Melanocyte of skin (primary cell): ENCODE results near the gene KIF17. TPM values are rescaled to one million over a fixed set of nuclear protein-coding genes. Genes with fewer than 3 reads are reported as not detected.

Experiments
- total RNA-seq, 2 donors: library from RNA; depleted of rRNA; stranded (reverse); fragments of >200 nt; gene quantifications; 2 replicates each; pipeline ENCODE4 v1.2.3, GENCODE V29; 2012

KIF17 gene
- total RNA-seq: under 1 TPM; under 0.01 to 0.33 TPM

GRCh38 chr1:20717452-20718342 is at the start of gene KIF17:
Gene KIF17 (minus strand): TSS chr1:20718007. CDS start chr1:20717706, 301 bp downstream.

DNA sequence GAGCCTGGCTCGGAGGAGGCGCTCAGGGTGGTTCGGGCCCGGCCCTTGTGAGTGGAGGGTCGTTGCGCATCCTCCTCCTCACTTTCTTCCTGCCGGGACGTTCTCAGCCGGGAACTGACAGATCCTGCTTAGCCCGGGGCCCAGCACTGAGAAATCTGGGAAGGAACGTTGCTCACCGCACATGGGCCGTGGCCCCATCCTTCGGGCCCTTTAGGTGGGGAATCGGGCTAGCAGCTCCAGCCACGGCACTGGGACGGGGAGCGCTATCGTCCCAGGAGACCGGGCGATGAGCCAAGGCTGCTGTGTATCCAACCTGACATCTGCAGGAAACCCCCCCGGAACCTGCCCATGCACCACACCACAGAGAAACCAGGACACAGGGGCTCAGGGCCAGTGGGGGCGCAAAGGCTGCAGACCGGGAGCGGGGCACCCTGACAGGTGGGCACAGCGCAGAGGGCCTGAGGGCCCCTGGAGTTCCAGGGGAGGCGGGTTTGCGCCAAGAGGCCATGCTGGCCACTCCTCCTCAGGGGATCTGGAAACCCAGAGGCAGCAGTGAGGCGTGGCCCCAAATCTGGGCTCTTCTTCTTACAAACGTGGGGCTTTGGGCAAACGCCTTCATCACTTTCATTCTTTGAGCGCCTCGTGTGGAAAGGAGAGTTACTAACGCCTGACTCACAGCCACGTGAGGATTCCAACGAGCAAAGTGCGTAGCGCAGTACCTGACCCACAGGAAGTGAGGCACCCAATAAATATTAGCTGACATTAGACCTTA is 15.0 kb upstream of the KIF17 start, which contains the start of gene SH2D5:
Gene SH2D5 (minus strand): TSS at position 116 of the 772 bp plus-strand sequence. CDS start 4,659 bp downstream, outside the sequence.

GRCh38 chr1:20661207-20662109 is 56.3 kb downstream of the KIF17 start, which contains the start of gene DDOST:
Gene DDOST (minus strand): TSS chr1:20661369. CDS start chr1:20661350, 19 bp downstream.

DNA sequence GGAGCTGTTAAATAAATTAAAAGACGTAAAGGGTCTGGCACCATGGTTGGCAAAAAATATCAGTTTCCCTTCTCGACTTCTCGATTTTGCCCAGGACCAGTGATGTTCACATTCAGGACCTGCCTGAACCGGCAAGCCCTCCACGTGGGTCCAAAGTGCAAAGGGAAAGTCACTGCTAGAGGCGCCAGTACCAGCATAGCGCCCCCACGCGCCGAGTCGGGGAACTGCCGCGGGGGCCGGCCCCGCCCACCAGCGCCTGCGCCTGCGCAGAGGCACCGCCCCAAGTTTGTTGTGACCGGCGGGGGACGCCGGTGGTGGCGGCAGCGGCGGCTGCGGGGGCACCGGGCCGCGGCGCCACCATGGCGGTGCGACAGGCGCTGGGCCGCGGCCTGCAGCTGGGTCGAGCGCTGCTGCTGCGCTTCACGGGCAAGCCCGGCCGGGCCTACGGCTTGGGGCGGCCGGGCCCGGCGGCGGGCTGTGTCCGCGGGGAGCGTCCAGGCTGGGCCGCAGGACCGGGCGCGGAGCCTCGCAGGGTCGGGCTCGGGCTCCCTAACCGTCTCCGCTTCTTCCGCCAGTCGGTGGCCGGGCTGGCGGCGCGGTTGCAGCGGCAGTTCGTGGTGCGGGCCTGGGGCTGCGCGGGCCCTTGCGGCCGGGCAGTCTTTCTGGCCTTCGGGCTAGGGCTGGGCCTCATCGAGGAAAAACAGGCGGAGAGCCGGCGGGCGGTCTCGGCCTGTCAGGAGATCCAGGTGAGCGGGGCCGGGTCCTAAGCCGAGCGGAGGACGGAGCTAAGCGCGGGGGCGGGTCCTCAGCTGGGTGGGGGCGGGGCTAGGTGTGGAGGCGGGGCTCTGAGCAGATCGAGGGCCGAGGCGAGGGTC is 84.4 kb downstream of the KIF17 start, which contains the start of gene PINK1:
Gene PINK1 (plus strand): TSS at position 269 of the 875 bp plus-strand sequence. CDS start 91 bp downstream, at position 360.

Other genes starting within 250 kb of the KIF17 start
- under 1 TPM; 0.69 to 1.00 TPM for gene CAMK2N1, start 231.8 kb downstream of the KIF17 start, total RNA-seq
- 10 to 100 TPM; 36.3 to 36.5 TPM for gene MUL1, start 209.9 kb downstream of the KIF17 start, total RNA-seq
- gene FAM43B, start 165.4 kb downstream of the KIF17 start, total RNA-seq: not detected
- gene CDA, start 128.9 kb downstream of the KIF17 start, total RNA-seq: not detected
- 10 to 100 TPM; 17.0 to 27.2 TPM for gene PINK1, start 84.5 kb downstream of the KIF17 start, total RNA-seq
- gene DDOST, start 56.6 kb downstream of the KIF17 start, total RNA-seq: 100 to 1,000 TPM; 176 to 228 TPM
- 1 to 10 TPM in 1 of 2 donors, under 1 TPM in 1; 0.34 to 1.3 TPM for gene SH2D5, start 14.7 kb upstream of the KIF17 start, total RNA-seq
- 100 to 1,000 TPM; 210 to 219 TPM for gene HP1BP3, start 69.3 kb upstream of the KIF17 start, total RNA-seq